HG03442 (cell line): ENCODE measurements around the gene FBXO34.
A peak's percentile ranks its signal among the peaks of the same experiment; 100 is the strongest.

Source experiments
- ATAC-seq: cut with Tn5 transposase; IDR thresholded peaks from one replicate; pipeline ENCODE4 v1.9.1; 2021; ENCODE audit warnings: mild to moderate bottlenecking, moderate library complexity; ENCODE audit not compliant: unreplicated experiment

Gene FBXO34

GRCh38 chr14:55270832-55271571 is at the start of gene FBXO34:
TSS of gene FBXO34 (plus strand) at chr14:55271421. CDS start at chr14:55350391, 78,970 bp downstream.
- peak; percentile 77 for ATAC-seq

- ATAC-seq: no peak
Observed at GRCh38 chr14:55221968-55222367, 49.3 kb upstream of the FBXO34 start.

GRCh38 chr14:55223364-55223763 is 47.9 kb upstream of the FBXO34 start:
- ATAC-seq: no peak

- ATAC-seq: no peak
Observed at GRCh38 chr14:55228261-55228660, 43.0 kb upstream of the FBXO34 start.

- no peak for ATAC-seq
Observed at GRCh38 chr14:55233591-55233990, 37.6 kb upstream of the FBXO34 start.

GRCh38 chr14:55238019-55238680 is 33.1 kb upstream of the FBXO34 start:
- ATAC-seq: no peak

GRCh38 chr14:55239320-55239719 is 31.9 kb upstream of the FBXO34 start:
- ATAC-seq: no peak

GRCh38 chr14:55240526-55241178 is 30.6 kb upstream of the FBXO34 start:
- no peak for ATAC-seq

- no peak for ATAC-seq
Observed at GRCh38 chr14:55241673-55242072, 29.5 kb upstream of the FBXO34 start.

GRCh38 chr14:55243386-55243785 is 27.8 kb upstream of the FBXO34 start:
- no peak for ATAC-seq

- no peak for ATAC-seq
Observed at GRCh38 chr14:55243813-55244212, 27.4 kb upstream of the FBXO34 start.

- ATAC-seq: no peak
Observed at GRCh38 chr14:55245657-55246268, 25.5 kb upstream of the FBXO34 start.

GRCh38 chr14:55248411-55248810 is 22.8 kb upstream of the FBXO34 start:
- no peak for ATAC-seq

GRCh38 chr14:55249423-55249822 is 21.8 kb upstream of the FBXO34 start:
- ATAC-seq: no peak

- no peak for ATAC-seq
Observed at GRCh38 chr14:55253276-55253675, 17.9 kb upstream of the FBXO34 start.

GRCh38 chr14:55254581-55254980 is 16.6 kb upstream of the FBXO34 start:
- ATAC-seq: no peak

GRCh38 chr14:55255979-55256378 is 15.2 kb upstream of the FBXO34 start:
- ATAC-seq: no peak

GRCh38 chr14:55256586-55256985 is 14.6 kb upstream of the FBXO34 start:
- no peak for ATAC-seq

GRCh38 chr14:55265197-55265596 is 6.0 kb upstream of the FBXO34 start:
- ATAC-seq: no peak

GRCh38 chr14:55267820-55268219 is 3.4 kb upstream of the FBXO34 start:
- ATAC-seq: no peak

- ATAC-seq: peak; percentile 39
Observed at GRCh38 chr14:55271572-55272298, 514 bp downstream of the FBXO34 start.
